ENCODE measurements around the gene DUT.

Gene DUT

DNA sequence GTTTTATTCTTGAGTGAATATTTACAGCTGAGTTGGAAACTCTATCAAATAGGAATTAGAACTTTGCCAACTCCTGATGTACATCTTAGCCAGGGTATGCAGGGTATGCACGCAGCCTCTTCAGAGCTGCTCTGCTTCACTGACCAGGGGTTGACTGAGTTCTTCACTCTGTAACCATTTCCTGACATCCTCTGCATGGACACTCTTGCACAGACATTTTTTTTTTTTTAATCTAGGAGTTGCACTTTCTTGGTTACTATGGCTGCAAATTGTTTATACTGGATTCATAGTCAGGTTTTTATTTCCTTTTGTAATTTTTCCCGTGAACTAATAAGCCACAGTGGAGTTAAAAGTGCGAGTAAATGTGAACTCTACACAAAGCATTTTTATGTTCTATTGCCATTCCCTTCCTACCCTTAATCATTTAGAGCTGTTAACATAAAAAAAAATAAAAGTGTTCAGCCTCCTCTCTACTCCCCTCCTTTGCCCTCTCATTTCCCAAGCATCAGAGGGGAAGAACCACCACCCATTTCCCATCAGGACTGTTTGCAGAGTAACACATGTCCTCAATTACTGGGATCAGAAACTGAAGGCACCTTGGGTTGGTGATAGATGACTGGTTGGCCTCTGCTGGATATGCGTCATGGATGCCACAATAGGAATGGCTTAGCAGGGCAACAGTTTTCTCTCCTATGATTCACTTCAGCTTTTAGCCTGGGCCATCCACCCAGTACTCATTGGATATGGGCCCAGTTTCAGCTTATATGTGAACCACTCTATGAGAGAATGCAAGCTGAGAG, 54.0 kb downstream of the DUT start:
- DNase-seq (ENCODE audit: extremely low spot score) = no peak
- CTCF ChIA-PET = no interaction called here
- no peak for TF ChIP-seq FOXK2 (IDR thresholded peaks at IDR 0.05)
- POLR2A ChIA-PET = no interaction called here

DNA sequence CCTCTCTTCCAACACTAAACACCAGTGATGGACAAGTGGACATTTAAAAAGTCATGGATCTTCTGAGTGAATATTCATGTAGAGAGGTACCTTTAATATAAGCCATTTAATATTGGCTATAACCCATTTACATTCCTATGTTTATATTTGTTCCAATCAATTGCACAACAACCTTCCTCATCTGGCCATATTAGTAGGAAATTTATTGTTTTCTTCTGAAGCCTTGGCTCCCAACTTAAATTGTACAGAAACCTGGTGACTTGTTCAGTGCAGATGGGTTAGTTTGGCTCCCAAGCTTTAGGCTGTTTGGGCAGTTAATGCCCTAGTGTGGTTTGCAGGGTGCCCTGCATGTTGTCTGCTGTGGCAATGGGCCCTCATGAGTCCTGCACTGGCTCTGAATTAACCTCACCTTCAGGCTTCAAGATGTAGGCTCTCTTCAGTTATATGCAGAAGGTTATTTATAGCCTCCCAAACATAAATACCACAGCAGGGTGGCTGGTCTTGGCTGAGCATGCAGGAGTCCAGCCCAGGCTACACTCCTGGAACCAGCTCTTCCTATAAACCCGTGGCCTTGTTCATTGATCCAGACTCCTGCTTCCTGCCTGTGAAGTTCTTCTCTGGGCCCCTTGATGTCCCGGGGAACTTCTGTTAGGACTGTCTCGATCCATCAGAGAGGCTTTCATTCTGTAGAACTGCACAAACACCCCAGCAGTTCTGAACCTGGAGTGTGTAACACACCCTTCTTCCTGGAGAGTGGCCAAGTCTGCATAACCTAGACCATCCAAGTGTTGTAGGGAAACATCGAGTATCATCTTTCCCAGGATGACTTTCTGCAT, 57.0 kb downstream of the DUT start:
- ChIA-PET CTCF (no interaction called here), POLR2A (no interaction called here)
- no peak for TF ChIP-seq FOXM1 (IDR thresholded peaks at IDR 0.05; ENCODE audit: borderline replicate concordance)
- TF ChIP-seq LEF1 (IDR thresholded peaks at IDR 0.05; ENCODE audit: borderline replicate concordance) = no peak
- no peak for TF ChIP-seq SUZ12 (IDR thresholded peaks at IDR 0.05)
- TF ChIP-seq, protein P1, sequence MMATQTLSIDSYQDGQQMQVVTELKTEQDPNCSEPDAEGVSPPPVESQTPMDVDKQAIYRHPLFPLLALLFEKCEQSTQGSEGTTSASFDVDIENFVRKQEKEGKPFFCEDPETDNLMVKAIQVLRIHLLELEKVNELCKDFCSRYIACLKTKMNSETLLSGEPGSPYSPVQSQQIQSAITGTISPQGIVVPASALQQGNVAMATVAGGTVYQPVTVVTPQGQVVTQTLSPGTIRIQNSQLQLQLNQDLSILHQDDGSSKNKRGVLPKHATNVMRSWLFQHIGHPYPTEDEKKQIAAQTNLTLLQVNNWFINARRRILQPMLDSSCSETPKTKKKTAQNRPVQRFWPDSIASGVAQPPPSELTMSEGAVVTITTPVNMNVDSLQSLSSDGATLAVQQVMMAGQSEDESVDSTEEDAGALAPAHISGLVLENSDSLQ (IDR thresholded peaks at IDR 0.05) = no peak
- no peak for TF ChIP-seq FOXA1 (IDR thresholded peaks at IDR 0.05)
- peak; percentile 12 for DNase-seq (ENCODE audit: extremely low spot score)

DNA sequence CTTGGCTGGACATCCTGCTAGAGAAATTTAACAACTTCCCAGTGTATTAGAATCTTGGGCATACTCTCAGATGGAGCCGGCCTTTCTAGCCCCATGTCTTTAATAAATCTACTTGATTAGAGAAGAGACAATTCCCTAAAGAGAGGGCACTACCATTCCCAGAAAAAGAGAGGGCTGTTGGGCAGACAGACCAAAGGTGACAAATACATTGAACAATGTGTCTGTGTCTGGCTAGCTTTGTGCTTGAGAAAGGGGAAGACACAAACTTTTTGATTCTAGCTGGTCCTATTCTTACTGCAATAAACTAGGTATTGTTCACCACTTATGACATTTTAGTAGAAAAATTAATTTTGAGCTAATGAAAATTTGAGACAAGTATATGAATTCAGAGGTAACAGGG, 57.7 kb downstream of the DUT start:
- DNase-seq (ENCODE audit: extremely low spot score) = no peak
- no peak for TF ChIP-seq HDGF (IDR thresholded peaks at IDR 0.05; ENCODE audit: borderline replicate concordance)
- CTCF ChIA-PET = no interaction called here
- POLR2A ChIA-PET = no interaction called here

DNA sequence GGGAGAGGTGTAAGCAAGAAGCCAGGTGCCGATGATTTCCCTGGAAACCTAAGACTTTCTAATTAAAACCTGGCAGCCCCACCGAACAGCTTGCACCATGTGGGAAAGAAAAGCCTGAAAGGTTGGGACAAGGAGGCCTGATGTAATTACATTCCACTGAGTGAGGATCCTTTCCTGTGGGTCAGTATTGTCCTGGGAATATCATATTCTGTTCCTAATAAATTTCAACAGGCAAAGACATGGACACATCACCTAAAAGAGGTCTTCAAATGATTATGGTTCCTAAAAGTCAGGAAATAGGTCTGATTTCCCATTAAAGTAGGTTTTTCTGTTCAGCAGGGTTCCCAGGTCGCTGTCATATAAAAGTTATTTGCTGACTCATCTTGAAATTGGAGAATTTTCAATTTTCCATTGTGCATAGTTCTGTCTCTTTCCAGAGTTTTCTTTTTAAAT, 58.5 kb downstream of the DUT start:
- ChIA-PET CTCF (no interaction called here), POLR2A (no interaction called here)
- no peak for TF ChIP-seq HDGF (IDR thresholded peaks at IDR 0.05; ENCODE audit: borderline replicate concordance)
- TF ChIP-seq SUZ12 (IDR thresholded peaks at IDR 0.05) = no peak
- TF ChIP-seq FOXA1 (IDR thresholded peaks at IDR 0.05) = no peak
- TF ChIP-seq BHLHE40 (IDR thresholded peaks at IDR 0.05; ENCODE audit: borderline replicate concordance) = no peak
- no peak for TF ChIP-seq LEF1 (IDR thresholded peaks at IDR 0.05; ENCODE audit: borderline replicate concordance)
- no peak for TF ChIP-seq SP1 (IDR thresholded peaks at IDR 0.05)
- TF ChIP-seq, protein P1 (IDR thresholded peaks at IDR 0.05) = no peak
- no peak for TF ChIP-seq TARDBP (IDR thresholded peaks at IDR 0.05)
- no peak for TF ChIP-seq FOXM1 (IDR thresholded peaks at IDR 0.05; ENCODE audit: borderline replicate concordance)
- no peak for TF ChIP-seq ELF4 (IDR thresholded peaks at IDR 0.05)
- no peak for TF ChIP-seq L3MBTL2 (conservative IDR thresholded peaks at IDR 0.05)
- no peak for TF ChIP-seq ARNT (IDR thresholded peaks at IDR 0.05)
- no peak for TF ChIP-seq FOXK2 (IDR thresholded peaks at IDR 0.05)
- no peak for TF ChIP-seq ZNF384 (IDR thresholded peaks at IDR 0.05)
- TF ChIP-seq CTBP1 (IDR thresholded peaks at IDR 0.05; ENCODE audit: borderline replicate concordance) = no peak
- no peak for TF ChIP-seq NFRKB (IDR thresholded peaks at IDR 0.05)
- DNase-seq (ENCODE audit: extremely low spot score) = no peak

DNA sequence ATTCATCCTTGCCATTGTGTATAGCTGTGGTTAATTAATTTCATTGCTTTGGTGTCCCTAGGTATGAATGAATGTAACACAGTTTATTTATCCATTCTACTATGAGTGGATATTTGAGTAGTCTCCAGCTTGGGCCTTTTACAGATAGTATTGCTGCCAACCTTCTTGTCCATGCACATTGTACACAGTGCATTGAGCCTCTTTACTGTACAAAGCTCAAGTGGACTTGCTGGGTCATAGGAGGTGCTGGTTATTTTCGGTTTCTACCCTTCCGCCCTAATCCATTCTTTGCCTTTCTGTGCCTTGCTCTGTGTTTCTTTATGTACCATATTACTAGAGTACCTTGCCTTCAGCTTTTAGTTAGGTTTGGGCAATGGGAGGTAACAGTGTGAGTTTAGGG, 60.7 kb downstream of the DUT start:
- TF ChIP-seq BHLHE40 (IDR thresholded peaks at IDR 0.05; ENCODE audit: borderline replicate concordance) = no peak
- TF ChIP-seq LEF1 (IDR thresholded peaks at IDR 0.05; ENCODE audit: borderline replicate concordance) = no peak
- no peak for TF ChIP-seq CTBP1 (IDR thresholded peaks at IDR 0.05; ENCODE audit: borderline replicate concordance)
- TF ChIP-seq ARNT (IDR thresholded peaks at IDR 0.05) = no peak
- no peak for TF ChIP-seq NFRKB (IDR thresholded peaks at IDR 0.05)
- no peak for TF ChIP-seq ZNF384 (IDR thresholded peaks at IDR 0.05)
- TF ChIP-seq FOXM1 (IDR thresholded peaks at IDR 0.05; ENCODE audit: borderline replicate concordance) = no peak
- DNase-seq (ENCODE audit: extremely low spot score) = no peak
- ChIA-PET CTCF (no interaction called here), POLR2A (no interaction called here)

DNA sequence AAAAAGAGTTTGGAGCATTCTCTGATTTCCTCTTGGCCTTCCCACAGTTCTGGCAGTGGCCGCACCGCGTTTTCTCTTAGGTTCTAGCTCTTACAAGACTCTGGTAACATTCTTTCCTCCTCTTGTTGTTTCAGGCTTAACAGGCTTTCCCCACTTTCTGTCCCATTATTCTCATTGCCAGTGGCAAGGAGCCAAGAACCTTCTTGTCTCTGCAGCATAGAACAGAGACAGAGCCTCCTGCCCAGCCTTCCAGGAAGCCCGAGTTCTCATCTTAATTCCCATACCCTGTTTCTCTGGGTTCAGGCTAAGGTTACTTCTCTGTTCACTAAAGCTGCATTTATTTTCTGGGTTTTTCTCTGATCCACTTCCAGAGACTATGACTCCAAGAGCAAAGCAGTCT, 61.1 kb downstream of the DUT start:
- POLR2A ChIA-PET = no interaction called here
- TF ChIP-seq CTBP1 (IDR thresholded peaks at IDR 0.05; ENCODE audit: borderline replicate concordance) (no peak), SUZ12 (IDR thresholded peaks at IDR 0.05) (no peak), ZNF384 (IDR thresholded peaks at IDR 0.05) (no peak), BHLHE40 (IDR thresholded peaks at IDR 0.05; ENCODE audit: borderline replicate concordance) (no peak), ARNT (IDR thresholded peaks at IDR 0.05) (no peak), NFRKB (IDR thresholded peaks at IDR 0.05) (no peak), SP1 (IDR thresholded peaks at IDR 0.05) (no peak), ELF4 (IDR thresholded peaks at IDR 0.05) (no peak), HDGF (IDR thresholded peaks at IDR 0.05; ENCODE audit: borderline replicate concordance) (no peak), FOXK2 (IDR thresholded peaks at IDR 0.05) (no peak), LEF1 (IDR thresholded peaks at IDR 0.05; ENCODE audit: borderline replicate concordance) (no peak), FOXA1 (IDR thresholded peaks at IDR 0.05) (no peak), TARDBP (IDR thresholded peaks at IDR 0.05) (no peak), FOXM1 (IDR thresholded peaks at IDR 0.05; ENCODE audit: borderline replicate concordance) (no peak), L3MBTL2 (conservative IDR thresholded peaks at IDR 0.05) (no peak)
- TF ChIP-seq, protein P1 (IDR thresholded peaks at IDR 0.05) = no peak
- CTCF ChIA-PET = no interaction called here
- DNase-seq (ENCODE audit: extremely low spot score) = no peak
